Fibroblast of lung (primary cell): ENCODE results near the gene PTPRN. TPM values are rescaled to one million over a fixed set of nuclear protein-coding genes. Genes with fewer than 3 reads are reported as not detected.

Experiments
- DNase-seq, 2 donors: peaks; one replicate each; pipeline versions ENCODE4 v3.0.0 to v3.0.0-alpha.2; 2010; ENCODE audit warnings: low read depth in 2 of 2
- H2AFZ ChIP-seq: 2 replicates; pipeline ENCODE4 v1.5.1; 2012; ENCODE audit warnings: low read length, control low read depth, inconsistent platforms
- H3K27ac ChIP-seq: 2 replicates; pipeline ENCODE4 v1.5.1; 2011; ENCODE audit warnings: low read length, control low read depth; ENCODE audit not compliant: insufficient read depth
- H3K27me3 ChIP-seq: 2 replicates; pipeline ENCODE4 v1.5.1; 2011; ENCODE audit warnings: mild to moderate bottlenecking, low read length; ENCODE audit not compliant: control insufficient read depth, insufficient read depth
- H3K36me3 ChIP-seq: 2 replicates; pipeline ENCODE4 v1.5.1; 2011; ENCODE audit warnings: low read length; ENCODE audit not compliant: control insufficient read depth, insufficient read depth
- H3K4me1 ChIP-seq: 2 replicates; pipeline ENCODE4 v1.5.1; 2011; ENCODE audit warnings: low read length; ENCODE audit not compliant: control insufficient read depth, insufficient read depth; ENCODE audit errors: extremely low read depth
- H3K4me2 ChIP-seq: 2 replicates; pipeline ENCODE4 v1.5.1; 2011; ENCODE audit warnings: low read length, control low read depth; ENCODE audit not compliant: insufficient read depth; ENCODE audit errors: extremely low read depth
- H3K4me3 ChIP-seq, 4 experiments: fragments of 200-600 bp in 1 of 4; sonication (generic) in 1 of 4; replicated peaks in 1 of 4; 2 replicates each; pipeline ENCODE4 v1.5.1; 2011 to 2016; ENCODE audit warnings: low read length in 4 of 4, low read depth in 3 of 4, mild to moderate bottlenecking in 3 of 4, control low read depth in 2 of 4, inconsistent platforms in 1 of 4, mixed read lengths in 1 of 4; ENCODE audit not compliant: insufficient read depth in 1 of 4; ENCODE audit errors: control extremely low read depth in 1 of 4
- H3K79me2 ChIP-seq: 2 replicates; pipeline ENCODE4 v1.5.1; 2012; ENCODE audit warnings: mild to moderate bottlenecking, low read length, inconsistent platforms; ENCODE audit not compliant: control insufficient read depth, insufficient read depth
- H3K9ac ChIP-seq: 2 replicates; pipeline ENCODE4 v1.5.1; 2011; ENCODE audit warnings: mild to moderate bottlenecking, low read length, control low read depth; ENCODE audit not compliant: insufficient read depth
- H3K9me3 ChIP-seq: 2 replicates; pipeline ENCODE4 v1.5.1; 2012; ENCODE audit warnings: low read depth, low read length; ENCODE audit not compliant: control insufficient read depth, insufficient read depth
- H4K20me1 ChIP-seq: 2 replicates; pipeline ENCODE4 v1.5.1; 2011; ENCODE audit warnings: low read length; ENCODE audit not compliant: control insufficient read depth, insufficient read depth; ENCODE audit errors: extremely low read depth
- CTCF ChIP-seq, 2 donors: IDR thresholded peaks in 1 of 2; conservative IDR thresholded peaks in 1 of 2; 1 replicate in 1 of 2; 2 replicates in 1 of 2; pipeline ENCODE4 v1.5.1; 2011 to 2012; ENCODE audit warnings: low read length in 2 of 2, control low read depth in 1 of 2, inconsistent platforms in 1 of 2, low read depth in 1 of 2, mild to moderate bottlenecking in 1 of 2
- EZH2 ChIP-seq: IDR thresholded peaks from 2 replicates; pipeline ENCODE4 v1.5.1; 2012; ENCODE audit warnings: low read length, control low read depth, mild to moderate bottlenecking; ENCODE audit errors: missing control alignments
- polyA plus RNA-seq, 2 donors: library from polyadenylated mRNA; depleted of rRNA in 1 of 2; stranded (reverse) in 1 of 2; unstranded in 1 of 2; fragments of >200 nt; gene quantifications; 2 replicates each; pipeline ENCODE4 v1.2.1, GENCODE V29; 2011 to 2012; ENCODE audit warnings: missing spikeins in 1 of 2
- total RNA-seq: library from RNA; depleted of rRNA; stranded (reverse); fragments of >200 nt; gene quantifications from 2 replicates; pipeline ENCODE4 v1.2.1, GENCODE V29; 2014

The PTPRN gene
- total and polyA plus RNA-seq, 2 donors (not counting 1 experiment from before 2014, with no cell fraction given): 0.28 to 3.5 TPM

- no peaks in the 10 kb centered on the region for H3K79me2 ChIP-seq
- H3K27ac ChIP-seq: no peak overlapping the region
- H3K4me2 ChIP-seq: no peak overlapping the region
- no peaks in the 10 kb centered on the region for H3K9me3 ChIP-seq
- H2AFZ ChIP-seq: no peak overlapping the region
- H3K9ac ChIP-seq: no peak overlapping the region
- H3K4me3 ChIP-seq: no peak overlapping the region
- no peaks in the 10 kb centered on the region for H3K36me3 ChIP-seq
- H4K20me1 ChIP-seq: no peaks in the 10 kb centered on the region
- peaks cover 12% of the 10 kb centered on the region for H3K4me1 ChIP-seq
- H3K27me3 ChIP-seq: peaks cover 12% of the 10 kb centered on the region
- TF ChIP-seq CTCF (conservative IDR thresholded peaks at IDR 0.05 in 1 of 2, IDR thresholded peaks at IDR 0.05 in 1 of 2; ENCODE audit: low read depth in 1 of 2, low read length in 2 of 2): no peak
- no peak for TF ChIP-seq EZH2
- no peak for DNase-seq
Observed at GRCh38 chr2:219272356-219272755, 36.8 kb downstream of the PTPRN start.

DNA sequence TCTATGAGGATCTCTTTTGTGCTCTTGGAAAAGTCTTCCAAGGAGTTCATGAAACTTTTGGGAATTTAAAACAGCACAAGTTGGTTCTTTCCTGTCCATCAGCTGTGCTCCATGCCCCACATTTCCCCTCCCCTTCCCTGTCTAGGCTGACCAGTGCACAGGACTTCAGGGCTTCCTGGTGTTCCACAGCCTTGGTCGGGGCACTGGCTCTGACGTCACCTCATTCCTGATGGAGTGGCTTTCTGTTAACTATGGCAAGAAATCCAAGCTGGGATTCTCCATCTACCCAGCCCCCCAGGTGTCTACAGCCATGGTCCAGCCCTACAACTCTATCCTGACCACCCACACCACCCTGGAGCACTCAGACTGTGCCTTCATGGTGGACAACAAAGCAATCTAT lies 38.2 kb downstream of the PTPRN start:
- TF ChIP-seq EZH2: no peak
- no peak for TF ChIP-seq CTCF (conservative IDR thresholded peaks at IDR 0.05 in 1 of 2, IDR thresholded peaks at IDR 0.05 in 1 of 2; ENCODE audit: low read depth in 1 of 2, low read length in 2 of 2)
- no peaks in the 10 kb centered on the region for H3K79me2 ChIP-seq
- peaks cover 12% of the 10 kb centered on the region for H3K4me1 ChIP-seq
- peaks cover 18% of the 10 kb centered on the region for H3K27me3 ChIP-seq
- no peak overlapping the region for H3K4me2 ChIP-seq
- no peaks in the 10 kb centered on the region for H3K36me3 ChIP-seq
- H3K9ac ChIP-seq: no peak overlapping the region
- H3K9me3 ChIP-seq: no peaks in the 10 kb centered on the region
- H3K27ac ChIP-seq: no peak overlapping the region
- DNase-seq: no peak
- H4K20me1 ChIP-seq: no peaks in the 10 kb centered on the region
- H2AFZ ChIP-seq: no peak overlapping the region
- H3K4me3 ChIP-seq: no peak overlapping the region

GRCh38 chr2:219270055-219270372 lies 39.2 kb downstream of the PTPRN start:
- Histone ChIP-seq H3K9me3 (no peaks in the 10 kb centered on the region), H3K27ac (no peak overlapping the region), H3K79me2 (no peaks in the 10 kb centered on the region), H4K20me1 (no peaks in the 10 kb centered on the region), H3K4me3 (no peak overlapping the region), H3K27me3 (peaks cover 18% of the 10 kb centered on the region), H3K4me1 (peaks cover 12% of the 10 kb centered on the region), H3K9ac (no peak overlapping the region), H3K4me2 (no peak overlapping the region), H2AFZ (no peak overlapping the region), H3K36me3 (no peaks in the 10 kb centered on the region)
- no peak for DNase-seq
- TF ChIP-seq CTCF (conservative IDR thresholded peaks at IDR 0.05 in 1 of 2, IDR thresholded peaks at IDR 0.05 in 1 of 2; ENCODE audit: low read depth in 1 of 2, low read length in 2 of 2) (no peak), EZH2 (no peak)
